CD4-positive, alpha-beta T cell (primary cell): ENCODE measurements around the gene CLEC20A. TPM values are rescaled to one million over a fixed set of nuclear protein-coding genes. Genes with fewer than 3 reads are reported as not detected.

Experiments
- ATAC-seq: fragments of 200-7000 bp; cut with Tn5 transposase; one replicate; pipeline ENCODE4 v1.10.0; 2022; ENCODE audit warnings: mild to moderate bottlenecking; ENCODE audit not compliant: poor library complexity
- CTCF ChIA-PET: fragments of 350-600 bp; sonication (Branson Sonifier 250); formaldehyde crosslinking; loops from one replicate; lab custom pipeline; 2021; ENCODE audit warnings: antibody characterized with exemption, inconsistent platforms; lab: Charles Lee
- POLR2A ChIA-PET: fragments of 350-600 bp; sonication (Branson Sonifier 250); formaldehyde crosslinking; loops from one replicate; lab custom pipeline; 2021; ENCODE audit warnings: antibody characterized with exemption, inconsistent platforms; lab: Charles Lee
- DNase-seq, 14 experiments: peaks; one replicate each; pipeline ENCODE4 v3.0.0-alpha.2; 2013 to 2020; ENCODE audit warnings: mixed read lengths in 2 of 14
- H3K27ac ChIP-seq, 2 donors: one replicate each; pipeline versions ENCODE4 v1.5.1 to v1.7.0; 2013; ENCODE audit warnings: low read length in 2 of 2, low read depth in 1 of 2, mild to moderate bottlenecking in 1 of 2
- H3K27me3 ChIP-seq, 2 experiments: 1 replicate in 1 of 2; 2 replicates in 1 of 2; pipeline versions ENCODE4 v1.6.1 to v1.7.0; 2013; ENCODE audit warnings: low read length in 2 of 2, control low read depth in 1 of 2, mild to moderate bottlenecking in 1 of 2, moderate library complexity in 1 of 2; ENCODE audit not compliant: insufficient read depth in 2 of 2, control insufficient read depth in 1 of 2
- H3K36me3 ChIP-seq: one replicate; pipeline ENCODE4 v1.6.1; 2013; ENCODE audit warnings: low read length, control low read depth; ENCODE audit not compliant: insufficient read depth
- H3K4me1 ChIP-seq: one replicate; pipeline ENCODE4 v1.6.1; 2013; ENCODE audit warnings: low read length, control low read depth; ENCODE audit not compliant: insufficient read depth
- H3K4me3 ChIP-seq: one replicate; pipeline ENCODE4 v1.5.1; 2013; ENCODE audit warnings: mild to moderate bottlenecking, low read length, moderate library complexity
- H3K9me3 ChIP-seq, 2 experiments: 1 replicate in 1 of 2; 2 replicates in 1 of 2; pipeline versions ENCODE4 v1.6.1 to v1.7.0; 2013; ENCODE audit warnings: low read length in 2 of 2, mild to moderate bottlenecking in 2 of 2, control low read depth in 1 of 2, moderate library complexity in 1 of 2; ENCODE audit not compliant: control insufficient read depth in 1 of 2, insufficient read depth in 1 of 2
- H3K27ac Mint-ChIP-seq: one replicate; pipeline ENCODE4 v1.8.0; 2020; ENCODE audit warnings: mixed read lengths
- H3K27me3 Mint-ChIP-seq: one replicate; pipeline ENCODE4 v1.8.0; 2021; ENCODE audit warnings: mixed read lengths
- H3K36me3 Mint-ChIP-seq: one replicate; pipeline ENCODE4 v1.8.0; 2021; ENCODE audit warnings: low read depth, mixed read lengths
- H3K4me1 Mint-ChIP-seq: one replicate; pipeline ENCODE4 v1.8.0; 2021; ENCODE audit warnings: low read depth, mixed read lengths
- H3K4me3 Mint-ChIP-seq: one replicate; pipeline ENCODE4 v1.8.0; 2020; ENCODE audit warnings: mild to moderate bottlenecking, mixed read lengths
- H3K9me3 Mint-ChIP-seq: one replicate; pipeline ENCODE4 v1.8.0; 2020; ENCODE audit warnings: mixed read lengths
- intact Hi-C, 2 experiments: fragments of 100-400 bp; cut with DNase I in 1 of 2; cut with micrococcal nuclease in 1 of 2; formaldehyde crosslinking; loops; one replicate each; pipeline versions ENCODE4 v1.15.1 to v1.9.0; 2023 to 2025; cut with DNase I, micrococcal nuclease
- total RNA-seq, 174 experiments: library from RNA in 2 of 174; stranded (reverse) in 2 of 174; gene quantifications; one replicate each; pipeline ENCODE4 v1.2.3 and lab custom pipeline; 2021 to 2026
- TF ChIP-seq, protein P1 (sequence below): fragments of 200-600 bp; IDR thresholded peaks from one replicate; pipeline ENCODE4 v1.8.0; 2022; ENCODE audit warnings: antibody characterized with exemption, mild to moderate bottlenecking

Gene CLEC20A
- total RNA-seq, 2 experiments from 2014 or later, result not detected

DNA sequence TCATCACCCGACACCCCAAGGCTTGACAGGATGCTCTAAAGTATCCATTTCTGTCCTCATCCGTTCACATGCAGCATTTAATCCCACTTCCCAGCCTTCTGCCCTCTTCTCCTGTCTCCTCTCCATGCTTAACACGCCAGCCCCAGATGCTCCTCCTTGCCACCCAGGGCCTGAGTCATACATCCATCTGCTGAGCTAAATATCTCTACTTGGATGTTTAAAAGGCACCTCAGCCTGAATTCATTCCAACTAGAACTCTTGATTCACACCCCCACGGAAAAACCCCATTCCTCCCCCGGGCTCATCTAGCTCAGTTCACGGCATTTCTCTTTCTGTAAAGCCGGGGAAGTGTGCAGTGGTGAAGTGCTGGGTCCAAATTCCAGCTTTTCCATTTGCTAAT is 43.9 kb upstream of the CLEC20A start:
- Histone ChIP-seq H3K4me1 (peaks cover 16% of the 10 kb centered on the region), H3K27ac (no peak overlapping the region), H3K27me3 (no peaks in the 10 kb centered on the region), H3K36me3 (no peaks in the 10 kb centered on the region), H3K9me3 (no peaks in the 10 kb centered on the region), H3K4me3 (no peak overlapping the region)
- ChIA-PET POLR2A (no interaction called here), CTCF (interaction anchor here (1.1 kb wide), 1 partner anchor 8 kb away, joined by 6 read pairs; no protein-coding TSS in a partner anchor)
- TF ChIP-seq, protein P1, sequence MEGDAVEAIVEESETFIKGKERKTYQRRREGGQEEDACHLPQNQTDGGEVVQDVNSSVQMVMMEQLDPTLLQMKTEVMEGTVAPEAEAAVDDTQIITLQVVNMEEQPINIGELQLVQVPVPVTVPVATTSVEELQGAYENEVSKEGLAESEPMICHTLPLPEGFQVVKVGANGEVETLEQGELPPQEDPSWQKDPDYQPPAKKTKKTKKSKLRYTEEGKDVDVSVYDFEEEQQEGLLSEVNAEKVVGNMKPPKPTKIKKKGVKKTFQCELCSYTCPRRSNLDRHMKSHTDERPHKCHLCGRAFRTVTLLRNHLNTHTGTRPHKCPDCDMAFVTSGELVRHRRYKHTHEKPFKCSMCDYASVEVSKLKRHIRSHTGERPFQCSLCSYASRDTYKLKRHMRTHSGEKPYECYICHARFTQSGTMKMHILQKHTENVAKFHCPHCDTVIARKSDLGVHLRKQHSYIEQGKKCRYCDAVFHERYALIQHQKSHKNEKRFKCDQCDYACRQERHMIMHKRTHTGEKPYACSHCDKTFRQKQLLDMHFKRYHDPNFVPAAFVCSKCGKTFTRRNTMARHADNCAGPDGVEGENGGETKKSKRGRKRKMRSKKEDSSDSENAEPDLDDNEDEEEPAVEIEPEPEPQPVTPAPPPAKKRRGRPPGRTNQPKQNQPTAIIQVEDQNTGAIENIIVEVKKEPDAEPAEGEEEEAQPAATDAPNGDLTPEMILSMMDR, result no peak
- H3K27ac Mint-ChIP-seq, result no peak overlapping the region
- H3K9me3 Mint-ChIP-seq, result no peaks in the 10 kb centered on the region
- no peak for ATAC-seq
- no peaks in the 10 kb centered on the region for H3K36me3 Mint-ChIP-seq
- no peak for DNase-seq
- intact Hi-C loops, result loop anchor here (5.0 to 10.0 kb wide), 3 partner anchors 184 to 1274 kb away; partner anchors contain the start of genes AXDND1 (in 1 of the 2) and RALGPS2 (in 1 of the 2)
- H3K27me3 Mint-ChIP-seq, result no peaks in the 10 kb centered on the region
- peak overlapping the region; percentile 30 for H3K4me3 Mint-ChIP-seq
- peaks cover 10% of the 10 kb centered on the region for H3K4me1 Mint-ChIP-seq

GRCh38 chr1:178540204-178540603 is 43.4 kb upstream of the CLEC20A start:
- ChIA-PET POLR2A (no interaction called here), CTCF (interaction anchor here (1.1 kb wide), 1 partner anchor 8 kb away, joined by 6 read pairs; no protein-coding TSS in a partner anchor)
- Histone ChIP-seq H3K27me3 (no peaks in the 10 kb centered on the region), H3K27ac (no peak overlapping the region), H3K36me3 (no peaks in the 10 kb centered on the region), H3K4me1 (peaks cover 16% of the 10 kb centered on the region), H3K9me3 (no peaks in the 10 kb centered on the region), H3K4me3 (no peak overlapping the region)
- H3K9me3 Mint-ChIP-seq, result no peaks in the 10 kb centered on the region
- TF ChIP-seq, protein P1, result no peak
- intact Hi-C loops, result loop anchor here (5.0 to 10.0 kb wide), 3 partner anchors 185 to 1275 kb away; partner anchors contain the start of genes AXDND1 (in 1 of the 2) and RALGPS2 (in 1 of the 2)
- H3K27ac Mint-ChIP-seq, result no peak overlapping the region
- no peaks in the 10 kb centered on the region for H3K27me3 Mint-ChIP-seq
- H3K4me1 Mint-ChIP-seq, result peaks cover 10% of the 10 kb centered on the region
- peak overlapping the region; percentile 30 for H3K4me3 Mint-ChIP-seq
- no peaks in the 10 kb centered on the region for H3K36me3 Mint-ChIP-seq
- DNase-seq, result no peak
- no peak for ATAC-seq

DNA sequence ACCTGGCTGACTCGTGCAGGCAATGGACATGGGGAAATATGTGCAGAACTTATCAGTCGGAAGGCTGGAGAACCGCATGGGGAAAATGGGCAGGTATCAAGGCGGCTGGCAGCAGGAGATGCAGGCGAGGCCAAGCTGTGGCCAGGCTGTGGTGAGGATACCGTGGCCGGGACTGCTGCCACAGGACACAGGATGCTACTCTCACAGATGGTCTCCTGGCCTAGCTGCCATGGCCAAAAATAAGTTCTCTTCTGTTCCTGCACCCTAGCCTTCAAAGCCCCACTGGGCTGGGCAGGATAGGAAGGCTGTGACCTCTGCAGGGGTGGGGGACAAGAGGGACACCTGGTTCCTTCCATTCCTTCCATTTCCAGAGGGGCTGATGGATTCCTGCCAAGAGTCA is 42.5 kb upstream of the CLEC20A start:
- Histone ChIP-seq H3K27me3 (no peaks in the 10 kb centered on the region), H3K4me1 (peaks cover 16% of the 10 kb centered on the region), H3K27ac (no peak overlapping the region), H3K36me3 (no peaks in the 10 kb centered on the region), H3K4me3 (no peak overlapping the region), H3K9me3 (no peaks in the 10 kb centered on the region)
- POLR2A ChIA-PET, result no interaction called here
- Mint-ChIP-seq H3K4me3 (peak overlapping the region; percentile 74), H3K27me3 (no peaks in the 10 kb centered on the region), H3K9me3 (no peaks in the 10 kb centered on the region), H3K4me1 (peaks cover 10% of the 10 kb centered on the region), H3K27ac (no peak overlapping the region), H3K36me3 (no peaks in the 10 kb centered on the region)
- ATAC-seq, result no peak
- TF ChIP-seq, protein P1, result no peak
- CTCF ChIA-PET, result no interaction called here
- no peak for DNase-seq
- intact Hi-C loops, result loop anchor here in 1 of 2 experiments (10.0 kb wide), 1 partner anchor 1276 kb away; no protein-coding TSS in a partner anchor
